GM21423 (cell line): ENCODE measurements around the gene SLC7A6OS.

ENCODE experiments used
- ATAC-seq: cut with Tn5 transposase; IDR thresholded peaks from one replicate; pipeline ENCODE4 v1.9.1; 2021; ENCODE audit warnings: mild to moderate bottlenecking, moderate library complexity; ENCODE audit not compliant: unreplicated experiment

SLC7A6OS gene

DNA sequence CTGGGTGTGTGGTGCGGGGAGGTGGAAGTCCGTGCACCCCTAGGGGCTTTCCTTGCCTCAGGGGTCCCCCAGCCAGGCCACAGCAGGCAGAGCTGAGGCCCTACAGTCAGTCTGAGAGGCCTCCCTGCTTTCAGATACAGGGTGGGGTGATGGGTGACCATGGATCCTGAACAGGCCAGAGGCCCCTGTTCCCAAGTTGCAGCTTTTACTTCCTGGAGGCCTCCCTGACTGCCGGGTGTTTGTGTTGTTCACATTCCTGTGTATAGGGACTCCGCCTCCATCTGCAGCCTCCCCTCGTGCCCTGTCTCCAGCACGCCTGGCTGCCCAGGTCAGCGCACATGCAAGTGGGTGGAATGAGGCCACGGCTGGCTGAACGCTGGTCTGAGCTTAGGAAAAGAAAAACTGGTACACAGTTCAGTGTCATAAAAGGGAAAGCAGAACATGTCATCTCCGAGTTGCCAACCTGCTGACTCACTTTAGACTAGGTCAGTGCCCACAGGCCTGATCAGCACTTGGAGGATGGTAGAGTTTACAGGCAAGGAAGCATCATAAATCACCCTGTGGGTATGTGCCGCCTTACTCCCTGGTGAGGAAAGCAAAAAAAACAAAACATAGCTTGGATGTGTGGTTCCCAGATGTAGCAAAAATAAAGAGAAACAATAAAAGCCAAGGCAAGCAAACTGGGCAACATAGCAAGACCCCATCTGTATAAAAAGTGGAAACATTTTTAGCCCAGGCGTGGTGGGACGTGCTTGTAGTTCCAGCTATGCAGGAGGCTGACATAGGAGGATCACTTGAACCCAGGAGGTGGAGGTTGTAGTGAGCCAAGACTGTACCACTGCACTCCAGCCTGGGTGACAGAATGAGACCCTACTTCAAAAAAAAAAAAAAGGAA, 52.6 kb downstream of the SLC7A6OS start:
- ATAC-seq, result peak; percentile 12

DNA sequence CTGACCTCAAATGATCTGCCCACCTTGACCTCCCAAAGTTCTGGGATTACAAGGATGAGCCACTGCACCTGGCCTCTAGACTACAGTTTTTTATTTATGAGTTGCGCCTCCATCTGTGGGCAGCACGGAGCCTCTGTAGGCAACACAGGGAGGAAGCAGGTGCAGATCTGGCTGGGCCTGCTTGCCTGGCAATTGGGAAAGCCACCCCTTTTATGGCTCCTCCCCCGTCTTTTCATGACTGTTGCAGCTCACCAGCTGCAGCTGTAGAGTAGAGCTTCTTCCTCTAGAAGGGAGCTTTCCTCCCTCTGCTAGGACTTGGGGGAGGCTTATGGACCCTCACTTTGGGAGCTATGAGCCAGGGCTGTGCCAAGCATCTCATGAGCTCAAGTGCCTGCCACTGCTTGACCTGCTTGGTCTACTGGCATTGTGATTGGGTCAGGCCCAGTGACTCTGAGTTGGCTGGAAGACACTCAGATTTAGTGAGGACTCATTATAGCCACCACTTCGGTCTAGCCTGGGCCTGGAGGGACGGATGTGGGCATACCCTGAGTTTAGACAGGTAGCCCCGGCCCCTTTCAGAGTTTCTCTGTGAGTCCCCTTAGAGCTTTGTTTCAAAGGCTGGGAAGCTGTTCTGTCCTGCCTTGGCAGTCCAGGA, 53.4 kb downstream of the SLC7A6OS start:
- ATAC-seq, result peak; percentile 44

DNA sequence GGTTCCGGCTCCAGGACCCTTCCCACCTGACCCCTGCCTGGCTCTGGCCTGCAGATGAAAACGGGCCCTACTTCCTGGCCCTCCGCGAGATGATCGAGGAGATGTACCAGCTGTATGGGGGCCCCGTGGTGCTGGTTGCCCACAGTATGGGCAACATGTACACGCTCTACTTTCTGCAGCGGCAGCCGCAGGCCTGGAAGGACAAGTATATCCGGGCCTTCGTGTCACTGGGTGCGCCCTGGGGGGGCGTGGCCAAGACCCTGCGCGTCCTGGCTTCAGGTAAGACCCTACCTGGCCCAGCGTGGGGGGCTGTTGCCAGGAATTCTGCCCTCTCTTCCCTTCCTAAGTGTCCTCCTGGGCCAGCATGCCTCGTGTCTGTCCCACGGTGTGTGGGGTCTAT, 55.0 kb downstream of the SLC7A6OS start:
- no peak for ATAC-seq

DNA sequence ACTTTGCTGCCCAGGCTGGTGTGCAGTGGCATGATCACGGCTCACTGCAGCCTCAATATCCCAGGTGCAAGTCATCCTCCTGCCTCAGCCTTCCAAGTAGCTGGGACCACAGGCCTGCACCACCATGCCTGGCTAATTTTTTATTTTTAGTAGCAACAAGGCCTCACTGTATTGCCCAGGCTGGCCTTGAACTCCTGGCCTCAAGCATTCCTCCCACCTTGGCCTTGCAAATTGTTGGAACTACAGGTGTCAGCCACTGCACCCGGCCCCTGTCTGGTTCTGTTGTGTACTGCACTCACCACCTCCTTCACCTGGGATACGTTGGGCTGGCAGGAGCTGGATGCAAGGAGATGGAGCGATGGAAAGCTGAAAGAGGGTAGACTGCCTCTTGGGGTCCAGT, 57.0 kb downstream of the SLC7A6OS start:
- no peak for ATAC-seq

DNA sequence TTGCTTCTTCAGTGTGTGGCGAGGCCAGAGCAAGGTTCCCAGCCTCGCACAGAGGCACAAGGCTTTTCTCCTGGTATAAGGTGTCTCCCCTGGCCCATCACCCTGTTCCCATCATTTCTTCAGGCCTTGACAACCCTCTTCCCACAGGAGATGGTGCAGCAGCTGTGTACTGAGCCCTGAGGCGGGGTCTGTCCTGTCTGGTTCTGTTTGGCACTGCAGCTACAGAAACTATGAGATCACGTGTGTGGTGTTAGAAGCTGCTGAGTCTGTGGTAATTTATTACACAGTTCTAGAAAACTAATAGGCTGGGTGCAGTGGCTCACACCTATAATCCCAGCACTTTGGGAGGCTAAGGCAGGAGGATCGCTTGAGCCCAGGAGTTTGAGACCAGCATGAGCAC, 58.4 kb downstream of the SLC7A6OS start:
- no peak for ATAC-seq

DNA sequence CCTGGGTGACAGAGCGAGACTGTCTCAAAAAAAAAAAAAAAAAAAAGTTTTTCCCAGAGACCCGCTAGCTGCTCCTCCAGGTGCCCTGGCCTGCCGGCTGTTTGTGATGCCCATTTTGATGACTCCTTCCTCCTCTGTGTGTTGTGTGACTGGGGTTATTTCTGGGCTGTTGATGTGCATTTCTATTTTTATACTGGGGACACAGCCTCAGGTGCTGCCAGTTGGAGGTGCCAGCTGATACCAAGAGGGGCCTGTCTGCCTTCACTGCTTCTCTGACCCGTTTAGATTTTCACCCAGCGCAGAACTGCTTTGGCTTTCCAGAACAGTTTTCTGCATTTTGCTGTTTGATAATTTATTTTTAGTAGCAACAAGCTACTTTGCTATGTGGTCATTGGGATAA, 58.9 kb downstream of the SLC7A6OS start:
- ATAC-seq, result no peak

DNA sequence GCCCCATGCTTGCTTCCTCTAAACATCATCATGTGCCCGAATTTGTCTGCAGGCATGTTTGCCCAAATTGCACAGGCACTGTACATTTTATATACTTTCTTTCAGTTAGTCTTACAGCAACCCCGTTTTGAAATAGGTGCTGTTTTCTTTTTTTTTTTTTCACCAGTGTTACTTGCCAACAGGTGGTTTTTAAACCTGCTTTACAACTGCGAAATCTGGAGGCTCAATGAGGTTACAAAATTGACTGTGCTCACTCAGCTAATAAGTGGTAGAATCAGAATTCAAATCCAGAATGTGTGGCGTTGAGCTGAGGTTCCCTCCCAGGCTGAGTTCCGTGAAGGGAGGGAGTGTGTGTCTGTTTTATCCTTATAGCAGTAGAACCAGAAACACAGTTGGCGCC, 59.8 kb downstream of the SLC7A6OS start:
- no peak for ATAC-seq

DNA sequence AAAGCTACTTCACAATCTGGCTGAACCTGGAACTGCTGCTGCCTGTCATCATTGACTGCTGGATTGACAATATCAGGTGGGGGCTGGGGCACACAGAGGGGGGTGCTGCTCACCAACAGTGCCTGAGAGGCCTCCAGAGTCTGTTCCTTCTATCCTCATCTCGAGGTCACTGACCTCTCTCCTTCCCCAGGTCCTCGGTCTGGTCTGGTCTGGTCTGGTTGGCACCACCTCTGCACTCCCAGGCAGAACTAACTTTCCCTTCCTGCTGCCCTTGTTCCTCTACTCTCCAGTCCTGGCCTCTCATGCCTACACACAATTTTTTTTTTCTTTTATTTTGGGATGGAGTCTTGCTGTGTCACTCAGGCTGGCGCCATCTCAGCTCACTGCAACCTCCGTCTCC, 61.4 kb downstream of the SLC7A6OS start:
- no peak for ATAC-seq
